ENCODE data around the gene NECTIN1.
"Not testable (repeated sequence)": the region's sequence is repeated elsewhere in the genome, so short reads cannot be mapped to it uniquely, and the experiment has no call there.

Gene NECTIN1

DNA sequence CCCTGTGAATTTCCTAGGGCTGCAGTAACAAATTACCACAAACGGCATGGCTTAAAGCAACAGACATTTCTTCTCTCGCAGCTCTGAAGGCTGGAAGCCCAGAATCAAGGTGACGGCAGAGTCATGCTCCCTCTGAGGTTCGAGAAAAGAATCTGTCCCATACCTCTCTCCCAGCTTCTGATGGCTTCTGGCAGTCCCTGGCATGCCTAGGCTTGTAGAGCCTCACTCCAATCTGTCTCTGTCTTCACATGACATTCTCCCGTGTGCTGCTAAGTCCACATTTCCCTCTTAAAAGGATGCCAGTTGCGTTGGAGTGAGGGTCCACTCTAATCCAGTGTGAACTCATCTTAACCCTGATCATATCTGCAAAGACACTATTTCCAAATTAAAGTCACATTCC, 116.2 kb downstream of the NECTIN1 start:
- peaks cover 4% of the 10 kb centered on the region for H3K36me3 Mint-ChIP-seq (ENCODE audit: insufficient read depth)
- ATAC-seq (replicated peaks; ENCODE audit: extremely low read depth, poor library complexity, severe bottlenecking): no peak
- H3K4me3 Mint-ChIP-seq: no peak overlapping the region
- H3K27ac Mint-ChIP-seq (ENCODE audit: low read depth): no peak overlapping the region
- no peaks in the 10 kb centered on the region for H3K4me1 Mint-ChIP-seq
- DNase-seq (ENCODE audit: low spot score in 2 of 2): no peak
- H3K9me3 Mint-ChIP-seq: no peaks in the 10 kb centered on the region
- peaks cover 59% of the 10 kb centered on the region for H3K27me3 Mint-ChIP-seq

- peaks cover 2% of the 10 kb centered on the region for H3K36me3 Mint-ChIP-seq (ENCODE audit: insufficient read depth)
- H3K27me3 Mint-ChIP-seq: peaks cover 70% of the 10 kb centered on the region
- no peak for ATAC-seq (replicated peaks; ENCODE audit: extremely low read depth, poor library complexity, severe bottlenecking)
- DNase-seq (ENCODE audit: low spot score in 2 of 2): no peak
- H3K4me1 Mint-ChIP-seq: no peaks in the 10 kb centered on the region
- no peak overlapping the region for H3K4me3 Mint-ChIP-seq
- H3K27ac Mint-ChIP-seq (ENCODE audit: low read depth): no peak overlapping the region
- no peaks in the 10 kb centered on the region for H3K9me3 Mint-ChIP-seq
These were observed 118.1 kb downstream of the NECTIN1 start for GRCh38 chr11:119610836-119611426.

- Mint-ChIP-seq H3K4me1 (no peaks in the 10 kb centered on the region), H3K4me3 (no peak overlapping the region), H3K36me3 (ENCODE audit: insufficient read depth) (peaks cover 2% of the 10 kb centered on the region), H3K27me3 (peaks cover 71% of the 10 kb centered on the region), H3K9me3 (no peaks in the 10 kb centered on the region), H3K27ac (ENCODE audit: low read depth) (no peak overlapping the region)
- DNase-seq (ENCODE audit: low spot score in 2 of 2) (no peak), ATAC-seq (replicated peaks; ENCODE audit: extremely low read depth, poor library complexity, severe bottlenecking) (no peak)
These were observed 120.2 kb downstream of the NECTIN1 start for GRCh38 chr11:119608781-119609180.

DNA sequence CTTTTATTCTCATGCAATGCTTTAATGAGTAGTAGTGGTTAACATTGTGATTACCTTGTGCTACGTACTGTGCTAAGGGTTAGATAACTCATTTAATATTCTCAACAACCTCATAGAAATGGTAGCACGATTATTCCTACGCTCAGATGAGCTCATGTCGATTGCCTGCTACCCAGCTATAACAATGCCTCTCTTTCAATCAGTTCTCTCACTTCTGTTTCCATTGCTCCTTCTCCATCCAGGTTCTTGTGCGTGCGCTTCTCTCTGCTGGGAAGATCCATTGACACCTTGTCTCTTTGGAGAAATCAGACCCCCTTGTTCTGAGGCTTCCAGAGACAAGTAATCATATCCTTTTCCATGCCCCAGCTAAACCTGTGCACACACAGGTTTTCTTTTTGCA, 120.8 kb downstream of the NECTIN1 start:
- Mint-ChIP-seq H3K36me3 (ENCODE audit: insufficient read depth) (peaks cover 2% of the 10 kb centered on the region), H3K27ac (ENCODE audit: low read depth) (no peak overlapping the region), H3K27me3 (peaks cover 70% of the 10 kb centered on the region), H3K4me3 (no peak overlapping the region), H3K4me1 (no peaks in the 10 kb centered on the region), H3K9me3 (no peaks in the 10 kb centered on the region)
- DNase-seq (ENCODE audit: low spot score in 2 of 2) (no peak), ATAC-seq (replicated peaks; ENCODE audit: extremely low read depth, poor library complexity, severe bottlenecking) (no peak)

- peaks cover 65% of the 10 kb centered on the region for H3K27me3 Mint-ChIP-seq
- DNase-seq (ENCODE audit: low spot score in 2 of 2) (no peak), ATAC-seq (replicated peaks; ENCODE audit: extremely low read depth, poor library complexity, severe bottlenecking) (no peak)
- H3K27ac Mint-ChIP-seq (ENCODE audit: low read depth): no peak overlapping the region
- no peaks in the 10 kb centered on the region for H3K4me1 Mint-ChIP-seq
- H3K36me3 Mint-ChIP-seq (ENCODE audit: insufficient read depth): peaks cover 2% of the 10 kb centered on the region
- H3K9me3 Mint-ChIP-seq: no peaks in the 10 kb centered on the region
- H3K4me3 Mint-ChIP-seq: no peak overlapping the region
These were observed 121.3 kb downstream of the NECTIN1 start for GRCh38 chr11:119607726-119608125.

DNA sequence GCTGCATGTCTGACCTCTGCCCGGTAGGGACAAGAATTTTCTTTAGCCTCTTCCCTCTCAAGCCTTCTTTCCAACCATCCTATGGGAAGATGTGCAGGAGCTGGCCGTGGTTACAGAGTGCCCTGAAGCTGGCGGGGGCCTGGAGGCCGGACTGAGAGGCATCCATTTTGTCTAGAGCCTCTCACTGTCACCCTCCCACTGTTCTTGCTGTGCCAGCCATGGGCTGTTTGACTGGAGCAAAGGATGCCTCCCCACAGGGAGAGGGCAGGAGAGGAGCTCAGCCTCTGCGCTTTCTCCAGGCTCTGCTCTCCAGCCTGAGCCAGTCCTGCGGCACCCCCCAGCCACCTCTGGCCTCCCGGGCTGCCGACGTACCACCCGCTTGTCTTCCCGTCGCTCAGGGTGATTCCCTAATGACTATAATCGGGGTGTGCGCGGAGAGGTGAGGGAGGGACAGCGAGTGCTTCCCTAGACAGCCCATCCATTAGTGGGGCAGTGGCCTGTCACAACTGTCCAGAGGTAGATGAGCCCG, 123.8 kb downstream of the NECTIN1 start:
- Mint-ChIP-seq H3K9me3 (no peaks in the 10 kb centered on the region), H3K4me1 (no peaks in the 10 kb centered on the region), H3K36me3 (ENCODE audit: insufficient read depth) (no peaks in the 10 kb centered on the region), H3K27me3 (peaks cover 50% of the 10 kb centered on the region), H3K4me3 (no peak overlapping the region), H3K27ac (ENCODE audit: low read depth) (no peak overlapping the region)
- DNase-seq (ENCODE audit: low spot score in 2 of 2) (no peak), ATAC-seq (replicated peaks; ENCODE audit: extremely low read depth, poor library complexity, severe bottlenecking) (no peak)

- Mint-ChIP-seq H3K4me1 (no peaks in the 10 kb centered on the region), H3K4me3 (no peak overlapping the region), H3K27me3 (peaks cover 46% of the 10 kb centered on the region), H3K9me3 (no peaks in the 10 kb centered on the region), H3K36me3 (ENCODE audit: insufficient read depth) (no peaks in the 10 kb centered on the region), H3K27ac (ENCODE audit: low read depth) (no peak overlapping the region)
- no peak for DNase-seq (ENCODE audit: low spot score in 2 of 2)
- no peak for ATAC-seq (replicated peaks; ENCODE audit: extremely low read depth, poor library complexity, severe bottlenecking)
These were observed 126.1 kb downstream of the NECTIN1 start for GRCh38 chr11:119602745-119603373.

DNA sequence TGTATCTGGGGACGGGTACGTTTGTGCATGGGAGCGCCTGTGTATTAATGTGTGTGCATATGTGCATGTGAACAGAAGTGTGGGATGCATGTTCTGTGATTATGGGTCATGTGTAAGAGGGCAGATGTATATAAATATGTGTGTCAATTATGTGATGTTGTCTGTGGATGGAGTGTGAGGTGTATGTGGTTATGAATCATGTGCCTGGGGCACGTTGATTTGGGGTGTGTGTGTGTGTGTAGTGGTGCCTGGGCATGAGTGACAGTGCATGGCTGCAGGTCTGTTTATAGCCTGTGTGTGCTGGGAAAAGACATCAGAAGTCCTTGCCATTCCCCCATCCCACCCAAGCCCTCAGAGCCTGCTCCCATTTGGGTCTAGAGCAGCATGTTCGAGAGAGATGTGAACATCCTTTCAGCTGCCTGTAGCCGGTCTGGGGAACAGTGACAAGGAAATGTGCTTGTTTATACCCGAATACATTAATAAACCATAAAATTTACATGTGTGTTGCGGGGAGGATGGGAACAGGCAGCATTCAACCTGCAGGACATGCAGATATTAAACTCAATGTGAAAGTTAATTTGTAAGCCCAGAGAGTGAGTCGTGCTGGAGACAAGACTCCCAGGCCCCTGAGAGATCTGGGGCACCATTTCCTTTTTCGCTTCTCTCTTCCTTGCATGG, 129.0 kb downstream of the NECTIN1 start:
- H3K4me3 Mint-ChIP-seq: no peak overlapping the region
- no peak overlapping the region for H3K27ac Mint-ChIP-seq (ENCODE audit: low read depth)
- DNase-seq (ENCODE audit: low spot score in 2 of 2) (no peak), ATAC-seq (replicated peaks; ENCODE audit: extremely low read depth, poor library complexity, severe bottlenecking) (no peak)
- no peaks in the 10 kb centered on the region for H3K4me1 Mint-ChIP-seq
- no peaks in the 10 kb centered on the region for H3K9me3 Mint-ChIP-seq
- peaks cover 38% of the 10 kb centered on the region for H3K27me3 Mint-ChIP-seq
- no peaks in the 10 kb centered on the region for H3K36me3 Mint-ChIP-seq (ENCODE audit: insufficient read depth)

- not testable (repeated sequence) for H3K27ac Mint-ChIP-seq (ENCODE audit: low read depth); H3K36me3 Mint-ChIP-seq (ENCODE audit: insufficient read depth); H3K4me1 Mint-ChIP-seq; DNase-seq (ENCODE audit: low spot score in 2 of 2); H3K4me3 Mint-ChIP-seq; ATAC-seq (replicated peaks; ENCODE audit: extremely low read depth, poor library complexity, severe bottlenecking); H3K9me3 Mint-ChIP-seq
- H3K27me3 Mint-ChIP-seq: peaks cover 43% of the 10 kb centered on the region
These were observed 133.1 kb downstream of the NECTIN1 start for GRCh38 chr11:119595941-119596340.

DNA sequence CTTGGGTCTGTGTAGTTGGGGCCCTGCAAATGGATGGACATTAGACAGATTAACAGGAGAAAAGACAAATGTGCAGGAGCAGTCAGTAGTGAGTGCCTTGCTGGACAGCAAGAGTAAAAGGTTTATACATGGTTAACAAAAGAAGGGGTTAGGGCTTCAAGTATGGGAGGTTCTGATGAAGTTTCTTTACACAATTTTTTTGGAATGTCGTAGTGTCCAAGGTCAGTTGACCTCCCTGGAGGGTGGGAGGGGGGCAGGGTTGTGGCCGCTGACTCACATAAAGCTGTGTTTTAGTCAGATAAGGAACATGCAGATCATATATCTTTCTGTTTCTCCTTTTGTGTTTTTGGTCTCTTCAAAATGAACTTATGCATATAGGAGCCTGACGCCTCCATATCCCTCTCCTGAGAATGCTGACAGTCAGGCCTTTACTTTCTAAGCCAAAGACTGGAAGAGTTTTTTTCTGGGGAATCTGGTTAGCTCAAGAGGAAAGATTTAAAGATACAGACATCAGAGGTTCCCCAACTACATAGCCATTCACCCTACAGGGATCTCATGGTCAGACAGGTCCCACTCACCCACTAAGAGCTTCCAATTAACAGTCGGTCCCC, 134.3 kb downstream of the NECTIN1 start:
- peaks cover 50% of the 10 kb centered on the region for H3K27me3 Mint-ChIP-seq
- no peak for DNase-seq (ENCODE audit: low spot score in 2 of 2)

GRCh38 chr11:119593346-119593745, 135.7 kb downstream of the NECTIN1 start:
- Mint-ChIP-seq H3K36me3 (ENCODE audit: insufficient read depth) (no peaks in the 10 kb centered on the region), H3K9me3 (no peaks in the 10 kb centered on the region), H3K4me1 (no peaks in the 10 kb centered on the region), H3K27me3 (peaks cover 53% of the 10 kb centered on the region), H3K4me3 (no peak overlapping the region), H3K27ac (ENCODE audit: low read depth) (no peak overlapping the region)
- no peak for DNase-seq (ENCODE audit: low spot score in 2 of 2)
- no peak for ATAC-seq (replicated peaks; ENCODE audit: extremely low read depth, poor library complexity, severe bottlenecking)

More for the DNA sequence above, 134.3 kb downstream of the NECTIN1 start:
- Mint-ChIP-seq H3K4me1 (no peaks in the 10 kb centered on the region), H3K4me3 (no peak overlapping the region), H3K27ac (ENCODE audit: low read depth) (no peak overlapping the region), H3K9me3 (no peaks in the 10 kb centered on the region), H3K36me3 (ENCODE audit: insufficient read depth) (no peaks in the 10 kb centered on the region)
- no peak for ATAC-seq (replicated peaks; ENCODE audit: extremely low read depth, poor library complexity, severe bottlenecking)

DNA sequence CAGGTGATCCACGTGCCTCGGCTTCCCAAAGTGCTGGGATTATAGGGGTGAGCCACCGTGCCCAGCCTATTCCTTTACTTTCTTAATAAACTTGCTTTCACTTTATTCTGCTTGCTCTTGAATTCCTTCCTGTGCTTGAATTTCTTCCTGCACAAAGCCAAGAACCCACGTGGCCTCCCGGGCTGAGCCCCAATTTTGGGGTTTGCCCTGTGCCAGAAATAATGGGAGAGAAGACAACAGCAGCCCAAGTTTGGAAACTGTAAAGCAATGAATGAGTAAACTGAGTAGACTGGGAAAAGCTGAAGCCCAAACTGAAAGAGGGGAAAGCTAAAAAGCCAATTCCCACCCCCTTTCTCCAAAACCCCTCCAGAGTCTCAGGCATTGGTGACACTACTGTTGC, 136.4 kb downstream of the NECTIN1 start:
- Mint-ChIP-seq H3K4me1 (no peaks in the 10 kb centered on the region), H3K9me3 (no peaks in the 10 kb centered on the region), H3K27ac (ENCODE audit: low read depth) (no peak overlapping the region), H3K4me3 (no peak overlapping the region), H3K27me3 (peaks cover 49% of the 10 kb centered on the region), H3K36me3 (ENCODE audit: insufficient read depth) (no peaks in the 10 kb centered on the region)
- DNase-seq (ENCODE audit: low spot score in 2 of 2): no peak
- ATAC-seq (replicated peaks; ENCODE audit: extremely low read depth, poor library complexity, severe bottlenecking): no peak

Measured in central memory CD8-positive, alpha-beta T cell (primary cell).